ENCODE data around the gene KAZN. TPM values are rescaled to one million over a fixed set of nuclear protein-coding genes. Genes with fewer than 3 reads are reported as not detected.
"Not testable (repeated sequence)": the region's sequence is repeated elsewhere in the genome, so short reads cannot be mapped to it uniquely, and the experiment has no call there.

Gene KAZN
- polyA plus RNA-seq (2013, experiment 1 of 2; ENCODE audit: insufficient read length) = 13.8 TPM
- polyA plus RNA-seq (2013, experiment 2 of 2; ENCODE audit: insufficient read length) = 14.2 TPM

DNA sequence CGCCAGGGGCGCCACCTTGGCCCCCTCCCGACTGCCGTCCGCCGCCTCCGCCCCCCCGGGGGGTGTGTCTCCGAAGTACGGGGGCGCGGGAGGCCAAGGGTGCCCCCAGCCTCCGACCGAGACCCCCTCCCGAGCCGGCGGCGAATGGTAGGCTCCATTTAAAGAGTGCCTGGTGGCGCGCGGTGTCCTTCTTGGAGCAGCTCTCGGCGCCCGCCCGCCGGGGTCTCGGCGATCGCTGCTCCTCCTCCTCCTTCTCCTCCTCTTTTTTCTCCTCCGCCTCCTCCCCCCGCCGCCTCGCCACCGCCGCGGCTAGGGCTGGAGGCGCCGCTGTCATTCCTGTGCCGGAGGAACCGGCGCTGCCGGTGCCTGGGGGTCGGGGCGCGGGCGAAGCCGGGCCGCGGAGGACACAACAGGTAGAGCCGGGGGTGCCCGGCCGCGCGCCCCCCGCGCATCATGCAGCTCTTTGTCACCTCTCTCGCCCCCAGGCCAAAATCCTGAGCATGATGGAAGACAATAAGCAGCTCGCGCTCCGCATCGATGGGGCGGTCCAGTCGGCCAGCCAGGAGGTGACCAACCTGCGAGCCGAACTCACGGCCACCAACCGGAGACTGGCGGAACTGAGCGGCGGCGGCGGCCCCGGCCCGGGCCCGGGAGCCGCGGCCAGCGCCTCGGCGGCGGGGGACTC, at the start of gene KAZN:
Gene KAZN, plus strand, starts transcription at position 188 of the 685 bp plus-strand sequence.
- peak; percentile 20 for DNase-seq

DNA sequence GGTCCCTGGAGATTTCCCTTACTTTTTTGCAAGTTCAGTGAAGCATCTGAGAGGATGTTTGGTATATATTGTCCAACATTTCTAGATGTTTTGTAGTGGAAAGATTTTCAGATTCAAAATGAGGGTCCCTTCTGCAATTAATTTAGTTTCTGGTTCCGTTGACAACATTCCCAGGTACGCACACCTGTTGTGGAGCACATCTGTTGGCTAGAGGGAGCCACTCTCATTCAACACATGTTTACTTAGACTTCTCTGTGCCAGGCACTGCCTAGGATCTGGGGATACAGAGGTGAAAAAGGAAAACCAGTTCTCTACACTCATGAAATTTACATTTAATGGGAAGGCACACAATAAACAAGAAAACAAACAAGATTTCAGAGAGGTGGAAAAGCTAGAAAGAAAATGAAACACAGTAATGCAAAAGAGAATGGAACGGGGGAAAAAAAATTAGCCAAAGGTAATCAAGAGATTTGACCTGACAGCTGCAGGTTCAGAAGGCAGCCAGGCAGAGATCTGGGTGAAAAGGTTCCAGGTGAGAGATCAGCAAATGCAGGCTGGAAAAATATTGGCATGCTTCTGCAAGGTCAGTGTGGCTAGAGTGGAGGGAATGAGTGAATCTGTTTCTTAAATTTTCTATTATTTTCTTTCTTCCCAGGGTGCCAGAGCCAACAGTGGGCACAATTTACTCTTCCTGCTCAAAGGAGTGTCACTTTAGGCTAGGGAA, 48.4 kb upstream of the KAZN start:
- no peak for DNase-seq

DNA sequence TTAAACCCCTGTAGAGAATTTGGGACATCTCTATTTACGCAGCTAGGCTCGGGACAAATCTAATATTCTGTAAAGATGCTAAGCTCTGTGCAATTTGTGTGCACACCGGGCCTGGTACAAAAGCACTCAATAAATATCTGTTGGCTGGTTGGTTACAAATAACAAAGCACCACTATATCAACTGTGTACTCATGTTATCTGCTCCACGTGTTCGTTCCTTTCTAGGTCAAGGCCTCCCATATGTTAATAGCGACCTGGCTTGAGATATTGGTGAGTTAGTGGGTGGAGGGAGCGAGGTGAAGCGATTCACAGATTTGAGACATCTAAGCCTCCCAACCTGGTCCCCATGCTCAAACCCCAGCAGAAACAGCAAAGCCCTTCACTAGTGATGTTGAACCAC, 47.1 kb upstream of the KAZN start:
- no peak for DNase-seq

DNA sequence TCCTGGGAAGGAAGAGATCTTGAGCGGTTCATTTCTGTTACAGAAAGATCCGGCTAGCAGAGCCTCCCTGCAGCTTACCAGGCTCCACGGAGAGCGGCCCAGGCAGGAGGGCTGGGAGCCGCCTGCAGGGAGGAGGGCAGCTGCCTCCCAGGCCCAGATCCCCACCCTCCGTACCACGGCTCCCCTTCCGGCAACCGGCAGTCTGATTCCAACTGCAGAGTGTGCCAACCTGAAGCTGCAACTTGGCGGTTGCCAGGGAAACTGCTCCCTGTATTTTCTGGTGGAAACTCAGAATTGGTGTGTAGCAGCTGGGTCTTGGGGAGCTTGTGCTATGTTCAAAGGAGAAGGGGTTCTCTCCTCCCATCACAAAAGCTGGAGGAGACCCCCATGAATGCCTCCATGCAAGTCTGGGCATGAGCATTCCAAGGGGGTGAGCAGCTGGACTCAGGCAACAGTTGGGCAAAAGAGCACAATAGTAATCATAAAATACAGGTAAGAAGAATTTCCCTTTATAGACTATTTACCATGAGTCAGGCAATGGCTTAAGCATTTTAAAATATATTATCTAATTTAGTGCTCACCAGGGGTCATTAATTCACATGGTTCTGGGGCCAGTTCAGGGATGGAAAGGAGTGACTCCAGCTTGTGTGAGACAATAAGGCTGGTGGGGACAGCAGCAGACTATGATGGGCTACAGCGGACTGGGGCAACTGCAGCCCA, 46.1 kb upstream of the KAZN start:
- no peak for DNase-seq

DNA sequence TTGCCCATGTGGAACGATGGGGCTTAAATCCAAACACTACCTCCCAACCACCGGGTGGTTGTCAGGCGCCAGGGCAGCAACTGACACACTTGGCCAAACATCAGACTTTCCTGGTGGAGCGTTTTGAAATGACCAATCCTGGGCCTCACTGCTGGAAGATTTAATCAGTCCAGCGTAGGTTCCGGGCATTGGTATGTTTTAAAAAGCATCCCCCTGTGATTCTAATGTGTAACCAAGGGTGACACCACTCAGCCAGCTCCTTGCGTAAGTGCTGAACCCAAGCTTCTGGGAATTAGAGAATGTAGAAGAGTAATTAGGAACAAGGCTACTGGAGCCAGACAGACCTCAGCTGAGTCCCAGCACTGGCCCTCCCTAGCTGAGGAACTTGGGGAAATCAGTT, 44.8 kb upstream of the KAZN start:
- DNase-seq = no peak

DNA sequence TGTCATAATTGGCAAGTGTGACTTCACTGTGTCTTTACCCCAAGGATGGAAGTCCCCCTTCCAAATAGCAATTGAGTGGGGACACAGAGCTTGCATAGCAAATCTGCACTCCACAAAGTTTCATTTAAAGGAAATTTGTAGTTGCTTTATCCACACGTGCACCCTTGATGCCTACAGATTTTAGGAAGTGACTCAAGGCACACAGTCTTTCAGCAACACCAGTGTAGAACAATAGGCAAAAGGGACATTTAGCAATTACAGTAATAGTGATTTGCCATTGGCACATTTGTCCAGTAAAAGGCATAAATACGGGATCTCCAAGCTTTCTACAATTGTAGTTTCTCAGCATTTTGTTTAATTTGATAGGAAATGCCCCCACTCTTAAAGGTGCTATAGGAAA, 43.4 kb upstream of the KAZN start:
- DNase-seq = no peak

DNA sequence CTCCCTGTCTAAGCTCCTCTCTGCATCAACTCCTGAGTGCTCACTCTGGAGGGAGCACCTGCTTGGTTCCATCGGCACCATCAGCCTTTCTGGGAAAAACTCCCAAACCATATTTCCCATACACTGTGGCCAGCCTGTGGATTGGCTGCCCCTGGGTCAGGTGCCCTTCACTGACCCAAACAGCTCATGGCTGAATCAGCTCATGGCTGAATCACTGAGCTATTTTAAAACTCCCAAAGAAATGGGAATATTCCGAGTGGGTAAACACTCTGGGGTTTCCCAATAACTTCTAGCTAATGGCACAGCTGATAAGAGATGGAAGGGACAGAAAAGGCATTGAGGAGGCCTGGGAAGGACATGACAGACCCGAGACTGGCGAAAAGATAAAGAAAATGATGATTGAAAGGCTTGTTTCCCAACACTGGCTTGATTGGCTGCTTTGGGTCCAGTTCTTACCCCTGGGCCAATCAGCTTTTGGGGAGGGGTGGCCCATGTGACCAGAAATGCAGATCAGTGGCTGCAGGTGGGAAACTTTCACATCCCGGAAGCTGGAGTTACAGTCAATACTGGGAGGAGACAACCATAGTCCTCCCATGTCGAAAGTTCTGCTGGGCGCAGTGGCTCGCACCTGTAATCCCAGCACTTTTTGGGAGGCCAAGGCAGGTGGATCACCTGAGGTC, 37.3 kb upstream of the KAZN start:
- DNase-seq = no peak

DNA sequence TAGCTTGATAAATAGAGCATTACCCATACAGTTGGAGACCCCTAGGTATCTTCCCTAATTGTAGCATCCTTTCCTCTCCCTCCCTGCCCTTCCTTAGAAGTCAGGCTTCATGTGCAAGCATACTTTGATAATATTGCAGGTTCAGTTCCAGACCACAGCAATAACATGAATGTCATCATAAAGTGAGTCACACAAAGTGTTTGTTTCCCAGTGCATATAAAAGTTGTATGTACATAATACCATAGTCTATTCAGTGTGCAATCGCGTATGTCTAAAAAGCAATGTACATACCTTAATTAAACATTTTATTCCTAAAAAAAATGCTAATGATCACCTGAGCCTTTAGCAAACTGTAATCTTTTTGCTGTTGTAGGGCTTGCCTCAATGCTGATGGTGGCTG, 33.4 kb upstream of the KAZN start:
- DNase-seq = no peak

DNA sequence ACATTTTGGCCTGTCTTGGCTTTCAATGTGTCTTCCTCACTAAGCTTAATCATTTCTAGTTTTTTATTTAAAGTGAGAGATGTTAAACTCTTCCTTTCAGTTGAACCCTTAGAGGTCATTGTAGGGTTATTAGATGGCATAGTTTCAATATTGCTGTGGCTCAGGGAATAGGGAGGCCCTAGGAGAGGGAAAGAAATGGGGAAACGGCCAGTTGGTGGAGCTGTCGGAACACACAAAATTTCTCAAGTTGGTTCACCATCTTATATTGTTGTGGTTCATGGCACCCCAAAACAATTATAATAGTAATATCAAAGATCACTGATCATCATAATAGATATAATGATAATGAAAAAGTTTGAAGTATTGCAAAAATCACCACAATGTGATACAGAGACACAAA, 31.4 kb upstream of the KAZN start:
- DNase-seq = no peak

DNA sequence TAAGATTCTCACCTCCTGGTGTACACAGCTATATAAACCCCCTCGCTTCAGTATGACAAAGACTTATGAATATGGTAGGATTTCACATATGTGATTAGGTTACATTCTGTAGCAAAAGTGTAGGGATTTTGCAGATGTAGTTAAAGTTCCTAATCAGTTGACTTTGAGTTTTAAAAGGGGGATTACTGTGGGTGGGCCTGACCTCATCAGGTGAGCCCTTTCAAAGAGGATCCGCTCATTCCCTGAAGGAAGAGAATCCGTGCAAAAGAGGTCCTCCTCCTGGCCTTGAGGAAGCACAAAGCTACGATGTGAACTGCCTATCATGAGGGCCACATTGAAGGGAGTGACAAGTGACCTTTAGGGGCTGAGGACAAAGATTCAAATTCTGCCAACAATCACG, 30.6 kb upstream of the KAZN start:
- no peak for DNase-seq

DNA sequence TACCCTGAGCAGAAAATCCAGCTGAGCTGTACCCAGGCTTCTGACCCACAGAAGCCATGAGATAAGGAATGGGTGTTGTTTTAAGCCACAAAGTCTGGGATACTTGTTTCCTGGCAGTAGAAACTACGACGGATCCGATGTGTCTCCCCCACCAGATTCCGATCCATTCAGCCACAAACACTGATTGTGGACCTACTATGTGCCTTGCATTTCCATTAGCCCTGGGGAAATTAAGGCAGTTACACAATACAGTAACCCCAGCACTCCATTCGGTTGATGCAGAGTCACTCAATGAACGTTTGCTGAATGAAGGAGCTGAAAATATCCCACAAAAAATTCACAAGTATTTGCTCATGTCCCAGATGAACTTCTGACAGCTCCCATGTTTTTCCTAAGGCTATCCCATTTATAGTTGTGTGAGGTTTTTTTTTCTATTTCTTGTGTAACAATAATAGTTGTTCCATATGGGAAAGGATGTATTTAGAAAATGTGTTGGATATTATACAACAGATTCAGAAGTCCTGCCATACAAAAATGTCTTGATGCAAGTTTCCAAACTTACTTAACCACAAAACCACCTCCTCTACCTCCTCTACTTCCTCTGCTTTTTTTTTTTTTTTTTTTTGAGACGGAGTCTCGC, 29.6 kb upstream of the KAZN start:
- DNase-seq = no peak

DNA sequence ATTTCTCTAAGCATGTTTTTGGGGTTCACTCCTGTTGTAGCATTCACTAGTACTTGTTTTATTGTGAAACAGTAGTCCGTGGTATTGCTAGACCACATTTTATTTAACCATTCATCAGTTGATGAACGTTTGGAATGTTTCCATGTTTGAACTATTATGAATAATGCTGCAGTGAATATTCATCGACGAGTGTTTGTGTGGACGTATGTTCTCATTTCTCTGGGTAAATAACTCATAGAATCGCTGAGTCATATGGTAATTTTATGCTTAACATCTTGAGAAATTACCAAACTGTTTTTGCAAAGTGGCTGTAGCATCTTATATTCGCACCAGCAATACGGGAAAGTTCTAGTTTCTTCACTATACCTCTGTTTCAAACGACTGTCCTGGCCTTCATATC, 28.0 kb upstream of the KAZN start:
- DNase-seq = peak; percentile 57

DNA sequence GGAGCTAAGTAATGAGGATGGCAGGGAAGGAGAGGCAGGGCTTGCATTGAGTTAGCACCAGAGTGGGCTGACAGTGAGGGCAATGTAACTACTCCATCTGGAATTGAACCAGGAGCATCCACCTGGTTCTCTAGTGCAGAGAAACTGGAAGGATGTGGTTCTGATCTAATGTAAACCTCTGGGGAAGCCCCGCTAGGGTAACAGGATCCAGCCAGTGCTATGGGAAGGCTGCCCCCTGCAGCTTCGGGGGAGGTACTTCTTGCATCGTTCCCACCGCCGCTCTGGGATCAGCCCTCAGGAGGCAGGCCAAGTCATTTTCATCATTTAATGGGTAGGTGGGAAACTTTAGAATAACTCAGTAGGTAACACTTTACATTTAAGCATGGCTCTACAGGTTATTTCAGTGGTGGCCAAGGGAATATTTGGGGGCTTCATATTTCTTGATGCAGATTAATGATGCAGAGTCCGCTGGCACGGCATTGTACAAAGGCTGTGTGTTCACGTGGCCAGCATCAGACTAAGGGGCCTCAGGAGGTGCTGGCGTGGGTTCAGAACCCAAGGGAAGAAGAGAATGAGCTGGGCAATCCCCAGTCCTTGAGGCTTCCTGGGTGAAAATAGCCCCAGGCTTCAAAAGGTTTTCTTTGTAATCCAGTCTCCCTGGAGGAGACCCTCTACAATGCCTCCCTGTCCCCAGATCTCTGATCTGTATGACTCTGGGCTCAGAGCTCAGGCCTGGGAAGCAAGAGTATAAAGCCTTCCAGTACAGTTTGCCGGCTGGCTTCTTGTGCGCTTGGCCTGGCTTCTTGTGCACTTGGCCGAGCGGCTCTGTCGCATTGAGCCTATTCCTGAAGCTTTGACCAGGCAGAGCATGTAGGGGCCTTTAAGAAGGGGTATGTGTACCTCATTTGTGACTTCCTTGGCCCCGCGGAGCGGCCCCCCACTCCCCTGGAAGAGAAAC, 26.4 kb upstream of the KAZN start:
- DNase-seq = no peak

DNA sequence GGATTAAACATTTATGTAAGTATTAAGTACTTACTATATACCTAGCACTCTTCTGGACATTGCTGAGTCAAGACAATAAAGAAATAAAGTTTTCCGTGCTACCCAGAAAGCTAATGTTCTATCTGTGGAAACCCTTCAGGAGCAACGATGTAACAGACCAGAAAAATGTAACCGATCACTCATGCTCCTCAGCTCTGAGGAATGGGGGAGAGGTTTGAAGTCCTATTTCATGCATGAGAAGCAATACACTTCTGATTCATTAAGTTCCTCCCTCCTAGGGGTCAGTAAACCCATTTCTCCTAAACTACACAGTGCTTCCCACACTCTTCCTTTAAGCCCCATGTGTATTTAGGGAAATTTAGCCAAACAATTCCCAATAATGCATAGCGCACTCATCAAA, 25.6 kb upstream of the KAZN start:
- DNase-seq = no peak

DNA sequence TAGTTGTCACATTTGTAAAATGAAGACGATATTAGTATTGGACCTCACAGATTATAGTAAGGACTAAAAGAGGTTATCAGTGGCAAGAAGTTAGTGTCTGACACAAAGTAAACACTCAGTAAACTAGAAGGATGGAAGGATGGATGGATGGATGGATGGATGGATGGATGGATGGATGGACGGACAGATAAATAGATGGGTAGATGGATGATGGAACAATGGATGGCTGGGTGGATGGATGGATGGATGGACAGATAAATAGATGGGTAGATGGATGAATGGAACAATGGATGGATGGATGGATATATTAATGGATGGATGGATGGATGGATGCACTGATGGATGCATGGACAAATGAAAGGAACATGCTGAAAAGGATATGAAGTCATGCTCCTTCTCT, 22.3 kb upstream of the KAZN start:
- DNase-seq = no peak

DNA sequence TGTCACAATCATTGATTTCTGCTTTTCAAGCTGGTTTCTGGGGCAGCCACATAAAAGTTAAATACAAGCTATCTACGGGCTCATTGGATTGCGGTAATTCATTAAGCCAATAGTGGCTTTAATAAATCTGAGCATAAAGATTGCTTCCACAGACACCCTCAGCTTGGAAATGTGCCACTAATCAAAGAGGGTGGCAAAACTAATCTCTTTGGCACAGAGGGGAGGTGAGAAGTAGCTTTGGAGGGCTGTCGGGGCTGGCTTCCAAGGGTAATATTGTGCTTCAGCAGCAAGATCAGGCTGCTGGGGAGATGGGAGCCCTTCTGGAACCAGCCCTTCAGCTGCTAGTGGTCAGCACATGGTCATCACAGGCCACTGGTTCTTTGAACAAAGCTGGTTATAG, 21.2 kb upstream of the KAZN start:
- no peak for DNase-seq

DNA sequence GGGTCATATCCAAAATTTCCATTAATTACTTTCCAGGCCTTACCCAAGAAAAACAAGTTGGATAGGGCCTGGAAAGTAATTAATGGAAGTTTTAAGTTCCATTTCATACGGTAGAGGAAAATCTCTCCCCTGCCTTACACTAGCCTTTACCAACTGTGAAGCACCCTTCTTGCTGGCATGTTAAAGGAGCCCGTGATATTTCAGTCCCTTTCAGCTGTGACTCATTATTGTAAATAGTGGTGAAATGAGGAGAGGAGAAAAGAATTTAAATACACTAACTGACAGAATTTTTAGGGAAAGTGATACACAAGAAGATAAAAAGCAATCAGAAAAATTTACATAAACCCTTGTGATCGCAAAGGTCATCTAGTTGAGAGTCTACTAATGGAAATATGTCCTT, 20.3 kb upstream of the KAZN start:
- peak; percentile 34 for DNase-seq

DNA sequence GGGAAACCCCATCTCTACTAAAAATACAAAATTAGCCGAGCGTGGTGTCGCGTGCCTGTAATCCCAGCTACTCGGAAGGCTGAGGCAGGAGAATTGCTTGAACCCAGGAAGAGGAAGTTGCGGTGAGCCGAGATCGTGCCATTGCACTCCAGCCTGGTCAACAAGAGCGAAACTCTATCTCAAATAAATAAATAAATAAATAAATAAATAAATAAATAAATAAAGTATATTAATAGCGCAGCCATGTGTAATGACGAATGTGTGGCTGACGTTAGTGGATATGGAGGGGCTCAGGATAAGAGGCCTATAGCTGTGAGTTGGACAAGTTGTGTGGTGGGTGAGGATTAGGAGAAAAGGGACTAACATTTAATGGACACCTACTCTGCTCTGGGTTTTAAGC, 18.2 kb upstream of the KAZN start:
- not testable (repeated sequence) for DNase-seq

DNA sequence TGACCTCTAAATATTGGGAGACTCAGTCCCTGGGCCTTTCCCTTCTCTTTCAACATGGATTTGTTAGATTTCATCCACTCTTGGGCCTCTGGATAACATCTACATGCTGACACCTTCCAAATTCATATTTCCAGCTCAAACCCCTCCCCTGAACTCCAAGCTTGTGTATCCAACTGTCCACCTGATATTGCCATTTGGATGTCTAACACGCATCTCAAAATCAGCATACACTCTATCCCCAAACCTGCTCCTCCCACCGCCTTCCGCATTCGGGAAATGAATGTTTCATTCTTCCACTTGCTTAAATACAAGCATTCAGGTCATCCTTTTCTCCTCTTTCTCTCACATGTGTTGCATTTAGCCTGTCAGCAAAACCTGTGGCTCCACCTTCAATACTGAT, 17.5 kb upstream of the KAZN start:
- no peak for DNase-seq

DNA sequence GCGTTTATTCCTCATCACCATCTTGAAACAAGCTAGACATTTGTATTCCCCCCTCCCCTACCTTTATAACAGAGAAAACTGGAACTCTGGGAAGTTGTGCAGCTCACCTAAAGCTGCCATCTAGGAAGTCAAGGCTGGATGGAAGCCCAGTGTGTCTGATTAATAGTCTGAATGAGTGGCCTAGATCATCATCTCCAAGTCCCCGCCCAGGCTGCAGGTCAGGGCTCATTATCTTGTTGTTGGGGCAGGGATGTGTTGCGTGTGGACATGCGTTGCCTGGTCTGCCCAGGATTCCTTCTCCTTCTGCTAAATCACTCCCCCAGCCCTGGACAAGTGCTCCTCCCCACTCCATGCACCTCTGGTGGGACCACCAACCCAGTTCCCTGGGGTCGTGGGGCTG, 14.7 kb upstream of the KAZN start:
- no peak for DNase-seq

DNA sequence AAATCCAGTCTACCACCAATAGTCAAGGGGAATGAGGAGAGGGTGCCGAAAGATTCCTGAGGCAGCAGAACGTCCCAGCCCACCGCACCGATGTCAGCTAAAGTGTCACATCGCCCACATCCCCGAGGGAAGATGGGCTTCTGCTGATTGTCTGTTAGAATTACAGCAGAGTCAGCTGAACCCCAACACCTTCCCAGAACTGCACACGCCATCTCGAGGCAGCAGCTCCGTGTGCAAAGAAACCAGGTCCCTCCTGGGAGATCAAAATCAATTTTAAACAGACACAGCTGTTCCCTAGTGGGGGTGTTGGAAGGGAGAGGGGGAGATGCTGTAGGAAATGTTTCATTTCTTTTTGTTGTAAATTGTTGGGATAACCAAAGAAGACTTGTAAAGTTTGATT, 12.8 kb upstream of the KAZN start:
- DNase-seq = no peak
